Fibroblast of villous mesenchyme (primary cell): ENCODE data around the gene CCDC106. TPM values are rescaled to one million over a fixed set of nuclear protein-coding genes. Genes with fewer than 3 reads are reported as not detected.

Source experiments
- DNase-seq: peaks from one replicate; pipeline ENCODE4 v3.0.0-alpha.2; 2010; ENCODE audit warnings: low read depth
- H3K4me3 ChIP-seq: 2 replicates; pipeline ENCODE4 v1.5.1; 2011; ENCODE audit warnings: low read depth, mild to moderate bottlenecking, low read length
- CTCF ChIP-seq: IDR thresholded peaks from 2 replicates; pipeline ENCODE4 v1.5.1; 2012; ENCODE audit warnings: low read depth, mild to moderate bottlenecking, low read length; ENCODE audit not compliant: insufficient read depth
- total RNA-seq: library from RNA; depleted of rRNA; stranded (reverse); fragments of >200 nt; gene quantifications from 2 replicates; pipeline ENCODE4 v1.2.3, GENCODE V29; 2012

CCDC106 gene
- total RNA-seq, 1 donor = 7.8 TPM

GRCh38 chr19:55624109-55625003 is 23.7 kb upstream of the CCDC106 start, which contains the start of gene ZNF784:
Gene ZNF784 (minus strand): TSS chr19:55624566. CDS start chr19:55624561, 5 bp downstream.
- DNase-seq = peak; percentile 94
- TF ChIP-seq CTCF = no peak
- peak within 1 kb of the TSS; percentile 76 for H3K4me3 ChIP-seq

- peak overlapping the region; percentile 76 for H3K4me3 ChIP-seq
- no peak for DNase-seq
- TF ChIP-seq CTCF = no peak
These were observed 23.0 kb upstream of the CCDC106 start for GRCh38 chr19:55625004-55625326.

DNA sequence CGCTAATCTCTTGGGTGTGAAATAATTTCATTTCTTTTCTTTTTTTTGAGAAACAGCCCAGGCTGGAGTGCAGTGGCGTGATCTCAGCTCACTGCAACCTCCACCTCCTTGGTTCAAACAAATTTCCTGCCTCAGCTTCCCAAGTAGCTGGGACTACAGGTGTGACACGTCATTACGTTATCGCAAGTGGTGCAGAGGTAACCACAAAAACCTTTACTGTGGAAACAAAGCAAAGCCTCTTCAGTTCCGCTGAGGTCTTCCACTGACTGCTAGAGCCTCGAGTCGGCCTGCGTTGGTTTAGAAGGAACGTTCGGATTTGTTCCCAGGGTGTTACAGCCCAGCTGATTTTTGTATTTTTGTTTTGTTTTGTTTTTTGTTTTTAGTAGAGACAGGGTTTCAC is 21.7 kb upstream of the CCDC106 start:
- no peak for TF ChIP-seq CTCF
- no peak overlapping the region for H3K4me3 ChIP-seq
- DNase-seq = no peak

DNA sequence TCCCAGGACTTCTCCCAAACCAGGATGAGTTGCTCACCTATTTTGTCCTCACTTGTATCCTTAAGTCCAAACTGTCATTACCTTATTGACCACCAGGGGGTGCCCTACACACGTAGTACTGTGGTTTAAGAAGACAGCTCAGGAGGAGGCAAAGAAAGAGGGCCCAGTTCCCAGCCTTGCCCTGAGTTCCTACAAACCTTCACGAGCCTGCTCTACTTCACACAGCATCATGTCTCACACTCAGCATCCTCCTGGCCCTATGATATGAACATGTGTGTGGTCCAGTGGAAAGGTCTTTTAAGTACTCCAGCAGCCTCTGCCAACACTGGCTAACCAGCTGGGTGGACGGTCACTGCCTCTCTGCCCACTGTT is 15.6 kb upstream of the CCDC106 start:
- TF ChIP-seq CTCF = peak; percentile 82
- no peak overlapping the region for H3K4me3 ChIP-seq
- DNase-seq = peak; percentile 97

DNA sequence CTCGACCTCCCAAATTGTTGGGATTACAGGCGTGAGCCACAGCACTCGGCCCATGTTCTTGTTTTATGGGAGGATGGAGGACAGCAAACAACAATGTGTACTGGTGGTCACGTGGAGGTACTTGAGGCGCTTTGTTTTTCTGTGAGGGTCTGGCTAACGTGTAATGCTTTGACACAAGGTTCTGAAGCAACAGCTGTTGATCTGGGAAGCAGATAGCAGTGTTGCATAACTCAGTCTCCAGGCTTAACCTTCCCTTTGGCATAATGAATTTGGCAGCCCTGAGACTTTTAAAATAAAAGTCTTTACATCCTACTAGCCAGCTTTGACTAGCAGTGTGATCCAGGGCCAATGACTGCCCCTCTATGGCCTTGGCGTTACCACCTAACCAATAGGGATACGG is 14.2 kb upstream of the CCDC106 start:
- no peak for TF ChIP-seq CTCF
- no peak overlapping the region for H3K4me3 ChIP-seq

GRCh38 chr19:55635334-55635717 is 12.7 kb upstream of the CCDC106 start:
- no peak for TF ChIP-seq CTCF
- DNase-seq = no peak
- H3K4me3 ChIP-seq = peak overlapping the region; percentile 98

More for the DNA sequence above, 14.2 kb upstream of the CCDC106 start:
- DNase-seq = peak; percentile 74
